Measurements from ENCODE around the gene AGK. TPM values are rescaled to one million over a fixed set of nuclear protein-coding genes. Genes with fewer than 3 reads are reported as not detected.

The AGK gene
- total RNA-seq, 1 donor from 2014 or later: 23.0 TPM

Other genes with a start within 250 kb of the AGK start
- gene DENND11, start 150.8 kb downstream of the AGK start, total RNA-seq: 65.4 and 76.9 TPM in 2 replicates
- not detected in 2 replicates for gene WEE2, start 156.9 kb downstream of the AGK start, total RNA-seq
- 152 and 197 TPM in 2 replicates for gene SSBP1, start 186.9 kb downstream of the AGK start, total RNA-seq
- 0.74 and 2.0 TPM in 2 replicates for gene TAS2R3, start 212.7 kb downstream of the AGK start, total RNA-seq
- gene TAS2R4, start 225.3 kb downstream of the AGK start, total RNA-seq: 0.42 and 0.68 TPM in 2 replicates
- gene TAS2R5, start 238.8 kb downstream of the AGK start, total RNA-seq: 0.47 and 0.68 TPM in 2 replicates